K562 (cell line): ENCODE data around the gene CATSPER1. TPM values are rescaled to one million over a fixed set of nuclear protein-coding genes. Genes with fewer than 3 reads are reported as not detected.

ENCODE experiments used
- DEAF1 ChIP-seq: fragments of 450-650 bp; formaldehyde crosslinking; IDR thresholded peaks from 2 replicates; pipeline ENCODE4 v1.4.0; 2020; ENCODE audit warnings: mild to moderate bottlenecking, moderate library complexity
- MGA ChIP-seq: fragments of 450-650 bp; IDR thresholded peaks from 2 replicates; pipeline ENCODE4 v1.6.1; 2016; ENCODE audit warnings: mild to moderate bottlenecking, moderate library complexity
- POLR2A ChIP-seq: fragments of 450-650 bp; conservative IDR thresholded peaks from 2 replicates; pipeline ENCODE4 v1.6.1; 2016
- SFPQ ChIP-seq: fragments of 200-400 bp; formaldehyde crosslinking; IDR thresholded peaks from 2 replicates; pipeline ENCODE4 v1.6.1; 2017; ENCODE audit warnings: mild to moderate bottlenecking, low read depth, low read length, moderate library complexity
- STAT6 ChIP-seq: sonication (generic); formaldehyde crosslinking; IDR thresholded peaks from 2 replicates; pipeline ENCODE4 v1.8.1; 2023; ENCODE audit warnings: mild to moderate bottlenecking, missing genetic modification reagents
- polyA plus RNA-seq, 8 experiments: library from polyadenylated mRNA; depleted of rRNA in 4 of 8; stranded (reverse) in 5 of 8; unstranded in 3 of 8; fragments of >200 nt; fragmentation: Nextera tagmentation in 2 of 8; fragmentation: Illumina TruSeq in 1 of 8; extraction: Ambion mirVana in 2 of 8; extraction: Trizol in 1 of 8; gene quantifications; 2 replicates each; pipeline versions ENCODE4 v1.2.1 to v1.2.3, GENCODE V29; 2011 to 2014; ENCODE audit warnings: inconsistent platforms in 1 of 8, missing spikeins in 1 of 8
- total RNA-seq, 7 experiments: library from RNA; depleted of rRNA in 6 of 7; stranded (reverse); fragments of >200 nt in 6 of 7; fragmentation: Illumina TruSeq in 2 of 7; extraction: Trizol in 2 of 7; gene quantifications; 2 replicates each; pipeline versions ENCODE4 v1.2.1 to v1.2.3, GENCODE V29; 2011 to 2021; ENCODE audit warnings: low replicate concordance in 1 of 7

The CATSPER1 gene
- total and polyA plus RNA-seq, 9 of the 15 experiments (the other 6 are each of a cell fraction or from before 2014, with no cell fraction given): 0.21 to 3.3 (median 0.76) TPM

- TF ChIP-seq MGA (no peak), SFPQ (no peak), DEAF1 (no peak), POLR2A (peak; percentile 94), STAT6 (CRISPR knock-in tag) (0 out of 2 replicates have a peak, but pooled peaks have one; percentile 17)
Measured at GRCh38 chr11:66051766-66052663, 25.7 kb upstream of the CATSPER1 start, which contains the start of gene SF3B2 (continued).
